Fibroblast of pulmonary artery (primary cell): ENCODE results near the gene ACADSB.

Source experiments
- DNase-seq: peaks from one replicate; pipeline ENCODE4 v3.0.0-alpha.2; 2010; ENCODE audit warnings: low read depth
- H3K4me3 ChIP-seq: replicated peaks from 2 replicates; pipeline ENCODE4 v1.5.1; 2011; ENCODE audit warnings: low read depth, mild to moderate bottlenecking, control low read depth, low read length, moderate library complexity
- TF ChIP-seq, protein P1 (sequence below): IDR thresholded peaks from 2 replicates; pipeline ENCODE4 v1.5.1; 2011; ENCODE audit warnings: mild to moderate bottlenecking, control low read depth, low read length, inconsistent platforms; ENCODE audit errors: missing control alignments

Gene ACADSB

DNA sequence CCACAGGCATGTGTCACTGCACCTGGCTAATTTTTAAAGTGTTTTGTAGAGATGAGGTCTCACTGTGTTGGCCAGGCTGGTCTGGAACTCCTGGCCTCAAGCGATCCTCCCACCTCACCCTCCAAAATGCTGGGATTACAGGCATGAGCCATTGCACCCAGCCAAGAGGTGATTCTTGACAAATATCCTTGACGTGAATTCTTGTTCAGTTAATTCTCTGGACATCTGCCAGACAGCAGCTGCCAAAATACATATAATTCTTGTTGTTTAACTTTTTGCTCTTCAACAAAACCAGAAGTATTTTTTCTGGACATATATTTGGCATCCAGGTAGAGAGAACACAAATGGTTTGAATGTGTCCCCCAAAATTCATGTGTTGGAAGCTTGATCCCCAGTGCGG lies 3.2 kb downstream of the ACADSB start:
- DNase-seq: no peak
- H3K4me3 ChIP-seq: no peak overlapping the region
- TF ChIP-seq, protein P1, sequence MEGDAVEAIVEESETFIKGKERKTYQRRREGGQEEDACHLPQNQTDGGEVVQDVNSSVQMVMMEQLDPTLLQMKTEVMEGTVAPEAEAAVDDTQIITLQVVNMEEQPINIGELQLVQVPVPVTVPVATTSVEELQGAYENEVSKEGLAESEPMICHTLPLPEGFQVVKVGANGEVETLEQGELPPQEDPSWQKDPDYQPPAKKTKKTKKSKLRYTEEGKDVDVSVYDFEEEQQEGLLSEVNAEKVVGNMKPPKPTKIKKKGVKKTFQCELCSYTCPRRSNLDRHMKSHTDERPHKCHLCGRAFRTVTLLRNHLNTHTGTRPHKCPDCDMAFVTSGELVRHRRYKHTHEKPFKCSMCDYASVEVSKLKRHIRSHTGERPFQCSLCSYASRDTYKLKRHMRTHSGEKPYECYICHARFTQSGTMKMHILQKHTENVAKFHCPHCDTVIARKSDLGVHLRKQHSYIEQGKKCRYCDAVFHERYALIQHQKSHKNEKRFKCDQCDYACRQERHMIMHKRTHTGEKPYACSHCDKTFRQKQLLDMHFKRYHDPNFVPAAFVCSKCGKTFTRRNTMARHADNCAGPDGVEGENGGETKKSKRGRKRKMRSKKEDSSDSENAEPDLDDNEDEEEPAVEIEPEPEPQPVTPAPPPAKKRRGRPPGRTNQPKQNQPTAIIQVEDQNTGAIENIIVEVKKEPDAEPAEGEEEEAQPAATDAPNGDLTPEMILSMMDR: no peak

DNA sequence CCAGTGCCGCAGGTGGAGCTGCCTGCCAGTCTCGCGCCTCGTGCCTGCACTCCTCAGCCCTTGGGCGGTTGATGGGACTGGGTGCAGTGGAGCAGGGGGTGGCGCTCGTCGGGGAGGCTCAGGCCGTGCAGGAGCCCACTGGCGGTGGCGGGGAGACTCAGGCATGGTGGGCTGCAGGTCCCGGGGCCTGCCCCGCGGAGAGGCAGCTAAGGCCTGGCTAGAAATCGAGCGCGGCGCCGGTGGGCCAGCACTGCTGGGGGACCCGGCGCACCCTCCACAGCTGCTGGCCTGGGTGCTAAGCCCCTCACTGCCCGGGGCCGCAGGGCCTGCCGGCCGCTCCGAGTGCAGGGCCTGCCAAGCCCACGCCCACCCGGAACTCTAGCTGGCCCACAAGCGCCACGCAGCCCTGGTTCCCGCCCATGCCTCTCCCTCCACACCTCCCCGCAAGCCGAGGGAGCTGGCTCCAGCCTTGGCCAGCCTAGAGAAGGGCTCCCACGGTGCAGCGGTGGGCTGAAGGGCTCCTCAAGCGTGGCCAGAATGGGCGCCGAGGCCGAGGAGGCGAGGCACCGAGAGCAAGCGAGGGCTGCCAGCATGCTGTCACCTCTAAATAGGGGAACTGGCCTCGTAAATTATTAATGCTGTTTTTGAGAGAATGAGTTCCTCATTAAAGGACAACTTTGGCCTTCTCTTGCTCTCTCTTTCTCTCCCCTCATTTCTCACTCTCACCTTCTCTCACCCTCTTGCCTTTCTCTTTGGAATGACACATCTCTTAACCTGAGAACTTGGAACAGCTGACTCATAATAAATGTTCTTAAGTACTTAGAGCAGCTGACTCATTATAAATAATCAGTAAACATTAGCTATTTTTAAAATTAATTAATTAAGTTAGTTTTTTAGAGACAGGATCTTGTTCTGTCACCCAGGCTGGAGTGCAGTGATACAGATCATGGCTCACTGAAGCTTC lies 4.9 kb downstream of the ACADSB start:
- H3K4me3 ChIP-seq: no peak overlapping the region
- no peak for DNase-seq
- TF ChIP-seq, protein P1: no peak

DNA sequence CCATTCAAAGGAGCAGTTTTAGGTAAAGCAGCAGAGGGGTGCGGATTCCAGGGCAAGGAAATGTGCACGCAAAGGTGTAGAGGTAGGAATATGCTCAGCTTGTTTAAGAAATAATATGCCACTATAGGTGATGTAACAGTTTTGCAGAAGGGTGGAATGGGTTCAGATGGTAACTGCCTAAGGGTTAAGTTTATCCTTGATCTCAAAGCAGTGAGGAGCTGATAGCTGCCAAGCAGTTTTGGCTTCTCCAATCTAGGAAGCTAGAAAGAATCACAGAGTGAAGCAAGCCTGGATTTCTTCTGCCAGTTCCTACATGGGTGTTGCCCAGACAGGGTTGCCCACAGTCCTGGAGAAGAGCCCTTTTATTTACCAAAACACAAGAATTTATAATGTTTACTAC lies 6.0 kb downstream of the ACADSB start:
- TF ChIP-seq, protein P1: no peak
- DNase-seq: no peak
- H3K4me3 ChIP-seq: no peak overlapping the region

DNA sequence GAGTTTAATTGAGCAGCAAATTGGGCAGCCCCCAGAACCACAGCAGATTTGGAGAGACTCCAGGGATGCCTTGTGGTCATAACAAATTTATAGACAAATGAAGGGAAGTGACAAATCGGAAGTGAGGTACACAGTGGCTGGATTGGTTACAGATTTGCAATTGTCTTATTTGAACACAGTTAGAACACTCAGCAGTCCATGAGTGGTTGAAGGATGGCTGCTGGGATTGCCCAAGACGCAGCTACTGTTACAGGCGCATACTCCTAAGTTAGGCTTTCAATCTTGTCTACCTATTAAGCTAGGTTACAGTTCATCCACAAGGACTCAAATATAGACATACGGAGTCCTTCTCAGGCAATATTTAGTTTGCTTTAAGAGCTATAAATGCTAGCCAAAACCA lies 7.4 kb downstream of the ACADSB start:
- TF ChIP-seq, protein P1: no peak
- H3K4me3 ChIP-seq: no peak overlapping the region
- no peak for DNase-seq

DNA sequence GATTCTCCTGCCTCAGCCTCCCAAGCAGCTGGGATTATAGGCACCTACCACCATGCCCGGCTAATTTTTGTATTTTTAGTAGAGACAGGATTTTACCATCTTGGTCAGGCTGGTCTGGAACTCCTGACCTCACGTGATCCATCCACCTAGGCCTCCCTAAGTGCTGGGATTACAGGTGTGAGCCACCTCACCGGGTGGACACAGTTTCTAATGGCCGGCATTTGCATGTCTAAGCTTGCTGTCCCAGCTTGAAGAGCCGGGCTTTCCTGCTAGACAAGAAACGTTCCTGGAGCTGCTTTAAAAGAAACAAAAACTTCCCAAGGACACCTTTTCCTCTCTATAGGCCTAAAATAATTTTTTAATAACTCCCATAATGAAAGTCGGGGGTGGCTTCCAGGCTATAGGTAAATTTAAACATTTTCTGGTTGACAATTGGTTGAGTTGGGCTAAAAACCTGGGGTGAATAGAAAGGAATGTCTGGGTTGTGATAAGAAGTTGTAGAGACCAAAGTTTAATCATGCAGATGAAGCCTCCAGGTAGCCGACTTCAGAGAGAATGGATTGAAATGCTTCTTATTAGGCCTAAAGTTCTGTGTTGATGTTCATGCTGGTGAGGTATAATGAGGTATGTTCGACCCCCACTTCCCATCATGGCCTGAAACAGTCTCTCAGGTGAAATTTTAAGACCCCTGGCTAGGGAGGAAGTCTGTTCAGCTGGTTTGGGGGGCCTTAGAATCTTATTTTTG lies 8.8 kb downstream of the ACADSB start:
- H3K4me3 ChIP-seq: no peak overlapping the region
- no peak for DNase-seq
- TF ChIP-seq, protein P1: no peak

DNA sequence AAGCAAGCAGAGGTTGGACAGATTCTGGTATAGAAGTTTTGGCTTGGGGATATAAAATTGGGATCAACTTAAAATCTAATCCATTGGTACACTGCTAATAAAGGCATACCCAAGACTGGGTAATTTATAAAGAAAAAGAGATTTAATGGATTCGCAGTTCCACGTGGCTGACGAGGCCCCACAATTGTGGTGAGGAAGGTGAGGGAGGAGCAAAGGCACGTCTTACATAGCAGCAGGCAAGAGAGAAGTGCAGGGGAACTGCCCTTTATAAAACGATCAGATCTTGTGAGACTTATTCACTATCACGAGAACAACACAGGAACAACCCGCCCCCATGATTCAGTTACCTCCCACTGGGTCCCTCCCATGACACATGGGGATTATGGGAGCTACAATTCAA lies 9.7 kb downstream of the ACADSB start:
- no peak for DNase-seq
- TF ChIP-seq, protein P1: no peak
- no peak overlapping the region for H3K4me3 ChIP-seq
